Measurements from ENCODE around the gene DLK2. TPM values are rescaled to one million over a fixed set of nuclear protein-coding genes. Genes with fewer than 3 reads are reported as not detected.

Gene DLK2
- total RNA-seq, 2 donors from 2014 or later: not detected

DNA sequence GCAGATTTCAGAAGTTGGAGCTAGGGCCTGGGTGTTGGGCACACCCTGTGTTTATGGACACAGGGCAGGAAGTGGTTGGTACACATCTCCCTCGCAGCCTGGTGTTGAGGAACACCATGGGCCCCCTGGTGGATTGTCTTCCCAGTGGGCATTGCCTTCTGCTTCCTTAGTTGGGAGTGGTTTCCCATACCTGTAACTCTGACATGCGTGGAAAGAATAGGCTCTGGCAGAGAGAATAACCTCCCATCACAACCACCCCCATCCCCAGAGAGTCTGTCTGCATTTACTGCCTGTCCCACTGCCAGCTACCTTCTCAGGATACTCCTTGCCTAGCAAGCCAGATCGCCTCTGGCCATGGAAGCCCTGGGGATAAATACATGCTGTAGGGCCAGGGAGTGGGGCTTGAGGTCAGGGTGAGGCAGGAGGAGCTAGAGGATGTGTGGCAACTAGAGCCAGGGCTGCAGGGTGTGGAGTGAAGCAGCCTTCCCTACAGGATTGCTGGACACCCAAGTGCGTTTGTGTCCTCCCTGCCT is 40.1 kb upstream of the DLK2 start:
- Histone ChIP-seq H3K27ac (no peak overlapping the region), H3K36me3 (replicated peaks in 1 of 2; ENCODE audit: insufficient read depth in 1 of 2, low read depth in 2 of 2) (peaks cover 4 to 12% of the 10 kb centered on the region in 2 donors), H3K4me3 (no peak overlapping the region), H3K4me1 (peaks cover 12% of the 10 kb centered on the region), H3K27me3 (no peaks in the 10 kb centered on the region), H3K9me3 (no peaks in the 10 kb centered on the region)
- DNase-seq (no peak), ATAC-seq (no peak)
- intact Hi-C loops (cut with DNase I): no loop called here
- WGBS, 2 donors: 79 to 92% methylated on average over 4 of the region's 4 CpGs
- TF ChIP-seq, protein P1, sequence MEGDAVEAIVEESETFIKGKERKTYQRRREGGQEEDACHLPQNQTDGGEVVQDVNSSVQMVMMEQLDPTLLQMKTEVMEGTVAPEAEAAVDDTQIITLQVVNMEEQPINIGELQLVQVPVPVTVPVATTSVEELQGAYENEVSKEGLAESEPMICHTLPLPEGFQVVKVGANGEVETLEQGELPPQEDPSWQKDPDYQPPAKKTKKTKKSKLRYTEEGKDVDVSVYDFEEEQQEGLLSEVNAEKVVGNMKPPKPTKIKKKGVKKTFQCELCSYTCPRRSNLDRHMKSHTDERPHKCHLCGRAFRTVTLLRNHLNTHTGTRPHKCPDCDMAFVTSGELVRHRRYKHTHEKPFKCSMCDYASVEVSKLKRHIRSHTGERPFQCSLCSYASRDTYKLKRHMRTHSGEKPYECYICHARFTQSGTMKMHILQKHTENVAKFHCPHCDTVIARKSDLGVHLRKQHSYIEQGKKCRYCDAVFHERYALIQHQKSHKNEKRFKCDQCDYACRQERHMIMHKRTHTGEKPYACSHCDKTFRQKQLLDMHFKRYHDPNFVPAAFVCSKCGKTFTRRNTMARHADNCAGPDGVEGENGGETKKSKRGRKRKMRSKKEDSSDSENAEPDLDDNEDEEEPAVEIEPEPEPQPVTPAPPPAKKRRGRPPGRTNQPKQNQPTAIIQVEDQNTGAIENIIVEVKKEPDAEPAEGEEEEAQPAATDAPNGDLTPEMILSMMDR (IDR thresholded peaks at IDR 0.05): no peak
- TF ChIP-seq POLR2A (IDR thresholded peaks at IDR 0.05): no peak

DNA sequence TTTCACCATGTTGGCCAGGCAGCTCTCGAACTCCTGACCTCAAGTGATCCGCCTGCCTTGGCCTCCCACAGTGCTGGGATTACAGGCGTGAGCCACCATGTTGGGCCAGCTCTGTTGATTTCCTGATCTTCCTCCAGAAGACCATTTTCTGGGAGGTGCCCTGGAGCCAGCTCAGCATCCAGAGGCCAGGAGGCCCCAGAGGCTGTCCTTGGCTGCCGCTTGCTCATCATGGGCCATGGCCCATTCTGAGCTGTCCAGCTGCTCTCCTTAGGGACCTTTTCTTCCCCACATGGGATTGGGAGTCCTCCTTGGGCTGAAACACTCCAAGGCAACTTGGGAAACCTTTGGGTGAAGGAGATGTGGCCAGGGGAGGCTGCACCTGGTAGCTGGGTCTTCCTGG is 39.4 kb upstream of the DLK2 start:
- no peak for DNase-seq
- 98 to 100% methylated on average over 1 to 4 of the region's 4 CpGs for WGBS, 2 donors
- peaks cover 12% of the 10 kb centered on the region for H3K4me1 ChIP-seq

DNA sequence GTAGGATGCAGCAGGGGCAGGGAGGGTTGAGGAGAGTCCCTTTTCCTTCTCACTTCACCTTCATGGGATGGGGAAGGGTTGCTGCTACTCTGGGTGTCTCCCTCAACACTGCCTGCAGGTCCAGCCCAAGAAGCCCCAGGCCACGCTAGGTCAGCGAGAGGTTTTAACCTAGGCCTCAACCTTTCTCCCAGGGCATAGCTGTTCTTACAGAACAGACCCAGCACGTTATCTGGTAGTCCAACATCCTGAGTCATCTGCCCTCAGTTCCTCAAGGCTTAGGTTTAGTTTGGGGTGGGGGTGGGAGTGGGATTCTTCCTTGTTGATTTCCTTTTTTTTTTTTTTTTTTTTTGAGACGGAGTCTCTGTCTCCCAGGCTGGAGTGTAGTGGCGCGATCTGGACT is 39.0 kb upstream of the DLK2 start:
- intact Hi-C loops (cut with DNase I): no loop called here
- WGBS, 2 donors: 86 to 96% methylated on average over 6 of the region's 6 CpGs
- H3K36me3 ChIP-seq (replicated peaks in 1 of 2; ENCODE audit: insufficient read depth in 1 of 2, low read depth in 2 of 2): peaks cover 0 to 2% of the 10 kb centered on the region in 2 donors
- no peaks in the 10 kb centered on the region for H3K27me3 ChIP-seq
- TF ChIP-seq, protein P1 (IDR thresholded peaks at IDR 0.05): no peak
- TF ChIP-seq POLR2A (IDR thresholded peaks at IDR 0.05): no peak
- ATAC-seq (no peak), DNase-seq (no peak)
- peaks cover 12% of the 10 kb centered on the region for H3K4me1 ChIP-seq
- no peak overlapping the region for H3K27ac ChIP-seq
- H3K9me3 ChIP-seq: no peaks in the 10 kb centered on the region
- no peak overlapping the region for H3K4me3 ChIP-seq

More for the DNA sequence above, 39.4 kb upstream of the DLK2 start:
- H3K36me3 ChIP-seq (replicated peaks in 1 of 2; ENCODE audit: insufficient read depth in 1 of 2, low read depth in 2 of 2): peaks cover 0 to 6% of the 10 kb centered on the region in 2 donors
- TF ChIP-seq POLR2A (IDR thresholded peaks at IDR 0.05): no peak
- TF ChIP-seq, protein P1 (IDR thresholded peaks at IDR 0.05): no peak
- intact Hi-C loops (cut with DNase I): no loop called here
- no peak overlapping the region for H3K4me3 ChIP-seq
- no peaks in the 10 kb centered on the region for H3K9me3 ChIP-seq
- ATAC-seq: no peak
- H3K27me3 ChIP-seq: no peaks in the 10 kb centered on the region
- H3K27ac ChIP-seq: no peak overlapping the region

DNA sequence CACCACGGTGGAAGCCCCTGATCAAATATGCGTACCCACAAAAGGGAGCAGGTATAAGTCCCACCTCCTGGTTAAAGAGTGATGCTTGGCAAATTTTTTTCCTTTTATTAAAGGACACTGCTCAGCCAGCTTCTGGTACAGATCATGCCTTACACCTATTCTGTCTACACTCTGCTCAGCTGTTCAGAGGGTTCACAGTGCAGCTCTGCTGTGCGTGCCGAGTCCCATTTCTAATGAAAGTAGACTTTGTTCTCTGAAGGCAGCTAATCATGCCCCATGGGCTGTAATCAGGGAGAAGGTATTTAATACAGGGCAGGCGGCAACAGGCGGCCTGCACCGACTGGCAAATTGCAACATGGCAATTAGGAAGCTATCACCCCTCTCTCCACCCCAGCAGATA is 38.5 kb upstream of the DLK2 start:
- TF ChIP-seq, protein P1 (IDR thresholded peaks at IDR 0.05): no peak
- TF ChIP-seq POLR2A (IDR thresholded peaks at IDR 0.05): no peak
- Histone ChIP-seq H3K27ac (no peak overlapping the region), H3K36me3 (replicated peaks in 1 of 2; ENCODE audit: insufficient read depth in 1 of 2, low read depth in 2 of 2) (peaks cover 0 to 2% of the 10 kb centered on the region in 2 donors), H3K9me3 (no peaks in the 10 kb centered on the region), H3K27me3 (no peaks in the 10 kb centered on the region), H3K4me1 (peaks cover 12% of the 10 kb centered on the region), H3K4me3 (no peak overlapping the region)
- peak; percentile 36 for ATAC-seq
- WGBS, 2 donors: 67 to 73% methylated on average over 7 of the region's 7 CpGs
- no peak for DNase-seq
- intact Hi-C loops (cut with DNase I): no loop called here

DNA sequence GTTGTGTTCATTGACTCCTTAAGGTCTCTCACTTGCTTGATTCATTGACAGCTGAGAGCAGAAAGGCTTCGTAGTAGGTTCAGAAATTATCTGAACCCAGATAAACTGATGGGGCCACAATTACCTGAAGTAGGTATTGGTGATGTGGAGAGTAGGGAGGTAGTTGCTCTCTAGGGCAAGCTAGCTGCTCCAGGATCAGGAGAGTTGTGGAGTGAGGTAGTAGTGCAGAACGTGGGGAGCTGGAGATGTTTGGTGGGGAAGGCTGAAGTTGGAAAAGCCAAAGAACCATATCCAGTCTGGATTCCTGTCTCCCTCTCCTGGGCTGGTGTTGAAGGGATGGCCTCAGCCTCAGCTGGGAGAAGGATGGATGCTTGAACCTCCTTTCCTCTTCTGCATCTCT is 37.9 kb upstream of the DLK2 start:
- Histone ChIP-seq H3K27ac (no peak overlapping the region), H3K4me3 (no peak overlapping the region), H3K36me3 (replicated peaks in 1 of 2; ENCODE audit: insufficient read depth in 1 of 2, low read depth in 2 of 2) (peaks cover 0 to 2% of the 10 kb centered on the region in 2 donors), H3K9me3 (no peaks in the 10 kb centered on the region), H3K27me3 (no peaks in the 10 kb centered on the region), H3K4me1 (peaks cover 12% of the 10 kb centered on the region)
- ATAC-seq (no peak), DNase-seq (no peak)
- WGBS, 2 donors: 70 to 80% methylated on average over 2 of the region's 2 CpGs
- TF ChIP-seq, protein P1 (IDR thresholded peaks at IDR 0.05): no peak
- no peak for TF ChIP-seq POLR2A (IDR thresholded peaks at IDR 0.05)
- intact Hi-C loops (cut with DNase I): no loop called here

Measured in body of pancreas (tissue), 4 donors.